Measurements from ENCODE around the gene EFR3B. TPM values are rescaled to one million over a fixed set of nuclear protein-coding genes. Genes with fewer than 3 reads are reported as not detected.

EFR3B gene
- total and polyA plus RNA-seq, 2 donors from 2014 or later, result 0.39 to 1.1 TPM

DNA sequence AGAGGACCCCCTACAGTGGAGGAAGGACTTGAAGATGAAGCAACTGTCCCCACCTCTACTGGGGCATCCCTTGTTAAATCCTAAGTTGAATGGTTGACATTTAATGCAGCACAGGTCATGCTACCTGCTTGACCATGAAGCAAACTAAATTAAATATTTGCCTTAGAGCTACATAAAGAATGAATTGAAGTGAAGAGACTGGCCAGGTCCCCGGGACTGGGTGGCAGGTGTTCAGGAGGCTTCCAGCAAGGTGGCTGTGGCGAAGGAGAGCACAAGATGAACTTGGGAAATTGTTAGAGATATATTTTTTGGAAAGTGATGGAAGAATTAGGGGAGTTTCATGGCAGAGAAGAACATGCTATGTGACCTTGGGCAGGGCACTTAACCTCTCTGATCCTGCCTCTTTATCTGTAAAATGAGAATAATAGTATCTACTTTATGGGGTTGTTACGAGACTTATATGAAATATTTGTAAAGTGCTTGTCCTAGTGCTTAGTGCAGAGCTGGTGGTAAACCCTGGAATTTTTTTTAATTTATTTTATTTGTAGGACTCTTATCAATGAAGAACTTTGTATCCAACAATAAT, 37.3 kb downstream of the EFR3B start:
- H3K4me3 ChIP-seq (ENCODE audit: low read length in 3 of 3), result no peak overlapping the region
- no peak overlapping the region for H3K27ac ChIP-seq (ENCODE audit: low read depth in 2 of 2, low read length in 2 of 2)

DNA sequence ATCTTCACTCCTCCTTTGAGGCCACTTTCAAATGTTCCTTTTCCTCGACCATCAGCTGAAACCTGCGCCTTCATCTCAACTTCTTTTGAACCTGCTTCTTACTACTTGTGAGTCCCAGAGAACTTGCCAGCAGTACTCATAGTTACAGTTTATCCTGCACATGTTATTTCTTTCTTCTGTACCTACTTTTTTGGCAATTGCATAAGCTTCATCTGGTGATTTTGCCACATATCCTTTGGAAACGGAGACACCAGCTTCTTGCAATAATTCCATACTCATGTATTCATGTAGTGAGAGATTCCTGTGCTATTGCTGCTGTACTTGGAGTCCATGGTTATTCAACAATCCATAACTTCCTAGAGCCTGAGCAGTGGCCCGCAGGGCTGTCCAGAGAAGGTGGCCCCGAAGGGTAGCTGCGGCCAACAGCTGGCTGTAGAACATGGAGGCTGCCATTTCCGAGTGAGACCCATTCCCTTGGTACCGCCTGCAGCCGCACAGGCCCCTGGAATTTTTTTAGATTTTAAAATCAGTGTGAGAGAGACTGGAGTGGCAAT, 39.4 kb downstream of the EFR3B start:
- no peak overlapping the region for H3K9ac ChIP-seq (ENCODE audit: low read length in 3 of 3)
- H3K27me3 ChIP-seq (ENCODE audit: control insufficient read depth, insufficient read depth, low read length), result no peaks in the 10 kb centered on the region
- intact Hi-C loops (cut with DNase I), result no loop called here
- H3K4me3 ChIP-seq (ENCODE audit: low read length in 3 of 3), result no peak overlapping the region
- H3K4me1 ChIP-seq (ENCODE audit: control insufficient read depth in 2 of 3, insufficient read depth in 2 of 3, low read depth in 1 of 3, low read length in 3 of 3), result peaks cover 0 to 2% (median 0%) of the 10 kb centered on the region in 3 donors
- FAIRE-seq, result no peak
- no peaks in the 10 kb centered on the region for H3K9me3 ChIP-seq (ENCODE audit: control insufficient read depth in 2 of 3, insufficient read depth in 1 of 3, low read length in 3 of 3)
- TF ChIP-seq, protein P1, sequence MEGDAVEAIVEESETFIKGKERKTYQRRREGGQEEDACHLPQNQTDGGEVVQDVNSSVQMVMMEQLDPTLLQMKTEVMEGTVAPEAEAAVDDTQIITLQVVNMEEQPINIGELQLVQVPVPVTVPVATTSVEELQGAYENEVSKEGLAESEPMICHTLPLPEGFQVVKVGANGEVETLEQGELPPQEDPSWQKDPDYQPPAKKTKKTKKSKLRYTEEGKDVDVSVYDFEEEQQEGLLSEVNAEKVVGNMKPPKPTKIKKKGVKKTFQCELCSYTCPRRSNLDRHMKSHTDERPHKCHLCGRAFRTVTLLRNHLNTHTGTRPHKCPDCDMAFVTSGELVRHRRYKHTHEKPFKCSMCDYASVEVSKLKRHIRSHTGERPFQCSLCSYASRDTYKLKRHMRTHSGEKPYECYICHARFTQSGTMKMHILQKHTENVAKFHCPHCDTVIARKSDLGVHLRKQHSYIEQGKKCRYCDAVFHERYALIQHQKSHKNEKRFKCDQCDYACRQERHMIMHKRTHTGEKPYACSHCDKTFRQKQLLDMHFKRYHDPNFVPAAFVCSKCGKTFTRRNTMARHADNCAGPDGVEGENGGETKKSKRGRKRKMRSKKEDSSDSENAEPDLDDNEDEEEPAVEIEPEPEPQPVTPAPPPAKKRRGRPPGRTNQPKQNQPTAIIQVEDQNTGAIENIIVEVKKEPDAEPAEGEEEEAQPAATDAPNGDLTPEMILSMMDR (IDR thresholded peaks at IDR 0.05; ENCODE audit: borderline replicate concordance, extremely low read depth, insufficient read depth), result no peak
- no peak overlapping the region for H3K27ac ChIP-seq (ENCODE audit: low read depth in 2 of 2, low read length in 2 of 2)
- H3K36me3 ChIP-seq (ENCODE audit: control insufficient read depth in 2 of 3, insufficient read depth in 3 of 3, low read length in 3 of 3), result no peaks in the 10 kb centered on the region
- no peak for DNase-seq

More for the DNA sequence above, 37.3 kb downstream of the EFR3B start:
- Histone ChIP-seq H3K9ac (ENCODE audit: low read length in 3 of 3) (no peak overlapping the region), H3K27me3 (ENCODE audit: control insufficient read depth, insufficient read depth, low read length) (no peaks in the 10 kb centered on the region), H3K9me3 (ENCODE audit: control insufficient read depth in 2 of 3, insufficient read depth in 1 of 3, low read length in 3 of 3) (no peaks in the 10 kb centered on the region), H3K36me3 (ENCODE audit: control insufficient read depth in 2 of 3, insufficient read depth in 3 of 3, low read length in 3 of 3) (no peaks in the 10 kb centered on the region), H3K4me1 (ENCODE audit: control insufficient read depth in 2 of 3, insufficient read depth in 2 of 3, low read depth in 1 of 3, low read length in 3 of 3) (peaks cover 0 to 2% (median 0%) of the 10 kb centered on the region in 3 donors)
- DNase-seq (no peak), FAIRE-seq (no peak)
- TF ChIP-seq, protein P1 (IDR thresholded peaks at IDR 0.05; ENCODE audit: borderline replicate concordance, extremely low read depth, insufficient read depth), result no peak
- intact Hi-C loops (cut with DNase I), result no loop called here

DNA sequence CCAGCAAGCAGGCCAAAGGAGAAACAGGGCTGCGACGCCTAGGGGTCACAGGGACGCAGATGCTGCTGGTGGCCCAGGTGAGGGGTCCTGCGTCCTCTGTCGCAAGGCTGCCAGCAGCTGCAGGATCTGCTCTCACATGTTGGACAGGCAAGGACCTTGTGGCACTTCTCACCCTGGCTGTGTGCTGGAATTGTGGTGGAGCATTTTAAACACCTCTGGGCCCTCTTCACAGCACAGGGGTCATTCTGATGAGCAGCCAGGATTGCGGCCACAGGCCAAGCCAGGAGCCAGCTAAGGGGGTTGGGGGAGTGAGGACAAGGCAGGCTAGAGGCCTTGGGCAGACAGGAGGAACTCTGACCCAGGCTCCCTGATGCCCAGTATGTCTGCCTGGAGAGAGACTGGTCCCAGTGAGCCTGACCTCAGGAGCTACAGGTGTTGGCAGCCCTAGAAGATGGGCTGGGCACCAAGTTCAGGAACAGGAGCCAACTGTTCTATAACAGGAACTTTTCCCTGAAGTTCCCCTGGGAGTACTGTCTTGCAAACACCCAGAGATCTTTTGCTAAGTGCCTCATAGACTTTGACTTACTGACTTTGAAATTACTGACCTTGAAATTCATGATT, 40.2 kb downstream of the EFR3B start:
- no peaks in the 10 kb centered on the region for H3K27me3 ChIP-seq (ENCODE audit: control insufficient read depth, insufficient read depth, low read length)
- H3K4me1 ChIP-seq (ENCODE audit: control insufficient read depth in 2 of 3, insufficient read depth in 2 of 3, low read depth in 1 of 3, low read length in 3 of 3), result peaks cover 0 to 2% (median 0%) of the 10 kb centered on the region in 3 donors
- H3K4me3 ChIP-seq (ENCODE audit: low read length in 3 of 3), result no peak overlapping the region
- no peak overlapping the region for H3K9ac ChIP-seq (ENCODE audit: low read length in 3 of 3)
- intact Hi-C loops (cut with DNase I), result no loop called here
- no peaks in the 10 kb centered on the region for H3K9me3 ChIP-seq (ENCODE audit: control insufficient read depth in 2 of 3, insufficient read depth in 1 of 3, low read length in 3 of 3)
- TF ChIP-seq, protein P1 (IDR thresholded peaks at IDR 0.05; ENCODE audit: borderline replicate concordance, extremely low read depth, insufficient read depth), result no peak
- H3K27ac ChIP-seq (ENCODE audit: low read depth in 2 of 2, low read length in 2 of 2), result no peak overlapping the region
- no peaks in the 10 kb centered on the region for H3K36me3 ChIP-seq (ENCODE audit: control insufficient read depth in 2 of 3, insufficient read depth in 3 of 3, low read length in 3 of 3)
- DNase-seq (no peak), FAIRE-seq (no peak)
